Left ventricle myocardium inferior (tissue), 1 donor: Measurements from ENCODE around the gene RAD23B. TPM values are rescaled to one million over a fixed set of nuclear protein-coding genes. Genes with fewer than 3 reads are reported as not detected.

Experiments used
- DNase-seq: peaks from one replicate; pipeline ENCODE4 v3.0.0-alpha.2; 2020
- H3K27ac ChIP-seq: fragments of 200-600 bp; replicated peaks from 2 replicates; pipeline ENCODE4 v1.8.0; 2021
- H3K27me3 ChIP-seq: fragments of 200-600 bp; 2 replicates; pipeline ENCODE4 v1.8.0; 2021; ENCODE audit warnings: low read depth
- H3K36me3 ChIP-seq: fragments of 200-600 bp; 2 replicates; pipeline ENCODE4 v1.8.0; 2021
- H3K4me1 ChIP-seq: fragments of 200-600 bp; 2 replicates; pipeline ENCODE4 v1.8.0; 2021
- H3K4me3 ChIP-seq: fragments of 200-600 bp; 2 replicates; pipeline ENCODE4 v1.8.0; 2021; ENCODE audit warnings: mild to moderate bottlenecking, moderate library complexity
- H3K9me3 ChIP-seq: fragments of 200-600 bp; replicated peaks from 2 replicates; pipeline ENCODE4 v1.8.0; 2021
- intact Hi-C: fragments of 100-400 bp; cut with micrococcal nuclease; formaldehyde crosslinking; loops from one replicate; pipeline ENCODE4 v1.11.0; 2022
- total RNA-seq: library from RNA; stranded (reverse); fragmentation: NEBNext Ultra II Directional; extraction: Animal tissue kit (Norgen Biotek cat#: 25700); gene quantifications from one replicate; pipeline ENCODE4 v1.2.1, GENCODE V29; 2021
- TF ChIP-seq, protein P1 (sequence below): fragments of 200-600 bp; IDR thresholded peaks from 2 replicates; pipeline ENCODE4 v1.8.0; 2021; ENCODE audit warnings: antibody characterized with exemption, mild to moderate bottlenecking, borderline replicate concordance
- donor health status: DM: no; HTN: yes; CAD: no; lungs with severe emphysema.

RAD23B gene
- total RNA-seq, 1 donor from 2014 or later, result 104 TPM

DNA sequence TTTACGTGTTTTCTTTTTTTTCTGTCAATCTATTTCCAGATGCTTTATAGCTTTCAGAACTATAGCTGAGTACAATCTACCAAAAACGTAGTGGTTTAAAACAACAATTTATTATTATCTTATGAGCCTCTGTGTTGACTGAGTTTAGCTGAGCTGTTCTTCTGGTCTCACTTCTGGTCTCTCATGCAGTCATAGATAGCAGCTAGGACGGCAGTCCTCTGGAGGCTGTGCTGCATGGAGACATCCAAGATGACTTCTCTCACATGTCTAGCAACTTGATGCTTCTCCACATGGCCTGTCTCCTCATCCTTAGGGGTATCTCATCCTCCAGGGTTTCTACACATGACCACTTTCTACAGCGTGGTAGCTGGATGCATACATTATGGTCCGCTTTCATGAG, 22.0 kb upstream of the RAD23B start:
- TF ChIP-seq, protein P1, sequence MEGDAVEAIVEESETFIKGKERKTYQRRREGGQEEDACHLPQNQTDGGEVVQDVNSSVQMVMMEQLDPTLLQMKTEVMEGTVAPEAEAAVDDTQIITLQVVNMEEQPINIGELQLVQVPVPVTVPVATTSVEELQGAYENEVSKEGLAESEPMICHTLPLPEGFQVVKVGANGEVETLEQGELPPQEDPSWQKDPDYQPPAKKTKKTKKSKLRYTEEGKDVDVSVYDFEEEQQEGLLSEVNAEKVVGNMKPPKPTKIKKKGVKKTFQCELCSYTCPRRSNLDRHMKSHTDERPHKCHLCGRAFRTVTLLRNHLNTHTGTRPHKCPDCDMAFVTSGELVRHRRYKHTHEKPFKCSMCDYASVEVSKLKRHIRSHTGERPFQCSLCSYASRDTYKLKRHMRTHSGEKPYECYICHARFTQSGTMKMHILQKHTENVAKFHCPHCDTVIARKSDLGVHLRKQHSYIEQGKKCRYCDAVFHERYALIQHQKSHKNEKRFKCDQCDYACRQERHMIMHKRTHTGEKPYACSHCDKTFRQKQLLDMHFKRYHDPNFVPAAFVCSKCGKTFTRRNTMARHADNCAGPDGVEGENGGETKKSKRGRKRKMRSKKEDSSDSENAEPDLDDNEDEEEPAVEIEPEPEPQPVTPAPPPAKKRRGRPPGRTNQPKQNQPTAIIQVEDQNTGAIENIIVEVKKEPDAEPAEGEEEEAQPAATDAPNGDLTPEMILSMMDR, result no peak

DNA sequence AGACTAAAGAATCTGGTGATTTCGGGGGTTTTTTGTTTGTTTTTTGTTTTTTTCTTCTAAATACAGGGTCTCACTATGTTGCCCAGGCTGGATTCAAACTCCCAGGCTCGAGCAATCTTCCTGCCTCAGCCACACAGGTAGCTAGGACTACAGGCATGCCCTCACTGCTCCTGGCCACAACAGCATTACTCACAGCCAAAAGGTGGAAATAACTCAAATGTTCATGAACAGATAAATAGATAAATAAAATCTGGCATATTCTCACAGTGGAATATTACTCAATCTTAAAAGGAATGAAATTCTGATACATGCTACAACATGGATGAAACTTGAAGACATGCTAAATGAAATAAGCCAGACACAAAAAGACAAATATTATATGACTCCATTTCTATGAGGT, 19.8 kb upstream of the RAD23B start:
- H3K4me3 ChIP-seq, result no peak overlapping the region
- H3K9me3 ChIP-seq, result peaks cover 16% of the 10 kb centered on the region
- TF ChIP-seq, protein P1, result no peak
- intact Hi-C loops, result no loop called here
- no peaks in the 10 kb centered on the region for H3K4me1 ChIP-seq
- H3K27me3 ChIP-seq, result no peaks in the 10 kb centered on the region
- DNase-seq, result no peak
- no peak overlapping the region for H3K27ac ChIP-seq
- H3K36me3 ChIP-seq, result no peaks in the 10 kb centered on the region

More for the DNA sequence above, 22.0 kb upstream of the RAD23B start:
- Histone ChIP-seq H3K9me3 (peaks cover 16% of the 10 kb centered on the region), H3K4me3 (no peak overlapping the region), H3K27ac (no peak overlapping the region), H3K36me3 (no peaks in the 10 kb centered on the region), H3K27me3 (no peaks in the 10 kb centered on the region), H3K4me1 (no peaks in the 10 kb centered on the region)
- intact Hi-C loops, result no loop called here
- DNase-seq, result no peak

DNA sequence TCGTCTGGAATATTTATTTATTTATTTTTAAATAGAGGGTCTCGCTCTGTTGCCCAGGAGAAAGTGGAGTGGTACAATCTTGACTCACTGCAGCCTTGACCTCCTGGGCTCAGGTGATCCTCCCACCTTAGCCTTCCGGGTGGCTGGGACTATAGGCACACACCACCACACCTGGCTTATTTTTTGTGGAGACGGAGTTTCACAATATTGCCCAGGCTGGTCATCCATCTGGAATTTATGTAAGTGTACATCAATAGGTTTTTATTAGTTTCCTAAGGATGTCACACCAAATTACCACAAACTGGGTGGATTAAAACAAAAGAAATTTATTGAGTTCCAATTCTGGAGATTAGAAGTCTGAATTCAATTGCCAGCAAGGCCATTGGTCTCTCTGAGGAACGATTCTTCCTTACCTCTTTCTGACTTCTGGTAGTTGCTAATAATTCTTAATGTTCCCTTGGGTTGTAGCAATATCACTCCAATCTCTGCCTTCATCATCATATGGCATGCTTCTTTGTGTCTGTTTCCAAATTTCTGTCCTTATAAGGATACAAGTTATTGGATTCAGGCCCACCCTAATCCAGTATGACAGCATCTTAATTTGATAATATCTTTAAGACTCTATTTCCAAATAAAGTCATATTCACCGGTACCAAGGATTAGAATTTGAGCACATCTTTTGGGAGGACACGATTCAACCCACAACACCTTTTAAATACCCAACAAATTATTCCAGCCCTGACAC, 16.3 kb upstream of the RAD23B start:
- Histone ChIP-seq H3K4me3 (no peak overlapping the region), H3K27me3 (no peaks in the 10 kb centered on the region), H3K9me3 (peaks cover 16% of the 10 kb centered on the region), H3K36me3 (no peaks in the 10 kb centered on the region), H3K4me1 (no peaks in the 10 kb centered on the region), H3K27ac (no peak overlapping the region)
- intact Hi-C loops, result no loop called here
- TF ChIP-seq, protein P1, result no peak
- no peak for DNase-seq

DNA sequence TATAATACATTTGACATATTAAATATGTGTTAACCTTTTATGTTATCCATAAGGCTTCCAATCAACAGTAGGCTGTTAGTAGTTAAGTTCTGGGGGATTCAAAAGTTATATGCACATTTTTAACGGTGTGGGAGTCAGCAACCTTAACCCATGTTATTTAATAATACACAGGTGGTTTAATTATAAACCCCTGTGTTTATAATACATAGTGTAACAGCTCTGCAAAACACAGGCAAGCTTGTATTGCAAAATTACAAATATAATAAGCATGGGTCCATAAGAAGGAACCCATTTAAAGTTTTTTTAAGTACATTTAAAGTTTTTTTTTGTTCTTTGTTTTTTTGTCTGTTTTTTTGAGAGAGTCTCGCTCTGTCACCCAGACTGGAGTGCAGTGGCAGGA, 14.5 kb upstream of the RAD23B start:
- intact Hi-C loops, result no loop called here
- TF ChIP-seq, protein P1, result no peak

DNA sequence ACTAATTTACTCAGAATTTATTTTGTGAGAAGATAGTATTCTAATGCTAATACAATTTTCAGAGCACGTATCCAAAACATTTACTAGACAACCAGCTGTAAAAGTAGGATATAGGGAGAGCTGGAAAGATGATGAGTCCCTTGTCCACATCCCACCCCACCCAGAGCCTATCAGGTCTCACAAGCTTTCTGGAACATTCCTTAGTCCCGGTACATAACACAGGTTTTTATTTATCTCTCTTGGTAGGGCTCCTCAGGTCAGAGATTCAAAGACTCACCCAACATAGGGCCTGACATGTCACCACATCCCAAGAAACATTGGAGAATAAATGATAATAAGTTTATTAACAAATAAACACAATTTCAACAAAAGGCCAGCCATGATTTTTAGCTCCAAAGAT, 13.8 kb upstream of the RAD23B start:
- TF ChIP-seq, protein P1, result no peak
- Histone ChIP-seq H3K4me1 (no peaks in the 10 kb centered on the region), H3K9me3 (peaks cover 16% of the 10 kb centered on the region), H3K27me3 (no peaks in the 10 kb centered on the region), H3K27ac (no peak overlapping the region), H3K4me3 (no peak overlapping the region), H3K36me3 (no peaks in the 10 kb centered on the region)
- no peak for DNase-seq
- intact Hi-C loops, result no loop called here

More for the DNA sequence above, 14.5 kb upstream of the RAD23B start:
- H3K27me3 ChIP-seq, result no peaks in the 10 kb centered on the region
- H3K4me1 ChIP-seq, result no peaks in the 10 kb centered on the region
- no peak for DNase-seq
- no peak overlapping the region for H3K27ac ChIP-seq
- peaks cover 16% of the 10 kb centered on the region for H3K9me3 ChIP-seq
- H3K4me3 ChIP-seq, result no peak overlapping the region
- no peaks in the 10 kb centered on the region for H3K36me3 ChIP-seq
